Mesodermal cell (in vitro differentiated cells): ENCODE data around the gene SCGB3A1.

Source experiments
- H3K27ac ChIP-seq: 2 replicates; pipeline ENCODE4 v1.7.0; 2013; ENCODE audit warnings: mild to moderate bottlenecking, low read depth, low read length, moderate library complexity; ENCODE audit not compliant: severe bottlenecking
- H3K36me3 ChIP-seq: 2 replicates; pipeline ENCODE4 v1.7.1; 2013; ENCODE audit warnings: mild to moderate bottlenecking, low read length, moderate library complexity; ENCODE audit not compliant: control insufficient read depth, insufficient read depth
- H3K4me1 ChIP-seq: one replicate; pipeline ENCODE4 v1.7.1; 2013; ENCODE audit warnings: mild to moderate bottlenecking, low read length; ENCODE audit not compliant: insufficient read depth, control insufficient read depth, poor library complexity, severe bottlenecking
- H3K4me3 ChIP-seq: 2 replicates; pipeline ENCODE4 v1.7.0; 2013; ENCODE audit warnings: low read length, control low read depth, mild to moderate bottlenecking; ENCODE audit not compliant: insufficient read depth, poor library complexity, severe bottlenecking; ENCODE audit errors: extremely low read depth
- H3K9me3 ChIP-seq: 2 replicates; pipeline ENCODE4 v1.7.1; 2013; ENCODE audit warnings: mild to moderate bottlenecking, low read length, moderate library complexity; ENCODE audit not compliant: control insufficient read depth
- WGBS, 2 experiments: methylation state at CpG; one replicate each; pipeline ENCODE4 v1.1.5; 2013; ENCODE audit warnings: missing lambda C conversion rate in 2 of 2; ENCODE audit not compliant: insufficient coverage in 2 of 2; 5-methylcytosine and 5-hydroxymethylcytosine counted together

SCGB3A1 gene

DNA sequence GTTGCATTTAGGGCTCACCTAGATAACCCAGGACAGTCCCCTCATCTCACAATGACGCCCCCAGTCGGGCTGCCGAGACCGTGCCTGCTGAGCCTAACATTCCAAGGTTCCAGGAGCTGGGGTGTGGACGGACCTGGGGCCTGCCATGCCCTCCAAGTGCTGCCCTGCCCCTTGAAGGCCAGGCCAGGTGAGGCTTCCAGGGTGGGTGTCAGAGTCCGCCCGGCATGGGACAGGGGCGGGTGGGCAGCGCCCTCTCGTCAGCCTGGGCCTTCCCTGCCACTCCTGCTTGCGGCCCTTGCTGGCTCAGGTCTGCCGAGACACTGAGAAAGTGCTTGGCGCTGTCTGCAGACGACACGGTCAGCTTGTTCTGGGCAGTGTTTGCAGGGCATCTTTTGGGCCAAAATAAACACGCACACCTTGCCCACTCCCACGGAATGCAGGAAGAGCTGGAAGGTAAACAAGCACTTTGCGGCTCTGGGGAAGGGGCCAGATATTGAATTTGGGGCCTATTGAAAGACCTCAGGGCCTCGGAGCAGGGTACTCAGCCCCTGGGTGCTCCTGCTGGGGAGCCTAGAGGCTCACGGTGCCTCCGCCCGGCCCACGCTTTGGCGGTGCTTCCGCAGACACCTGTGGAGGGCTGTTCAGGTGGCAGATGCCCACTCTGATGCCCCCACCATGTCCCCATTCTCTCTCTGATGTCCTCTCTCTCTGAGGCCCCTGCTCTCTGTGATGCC, 4.2 kb upstream of the SCGB3A1 start:
- 89 to 91% methylated on average over 23 to 25 of the region's 25 CpGs for WGBS, 2 experiments
- no peak overlapping the region for H3K27ac ChIP-seq
- H3K9me3 ChIP-seq: no peaks in the 10 kb centered on the region
- no peaks in the 10 kb centered on the region for H3K4me1 ChIP-seq
- H3K4me3 ChIP-seq: no peak overlapping the region
- no peaks in the 10 kb centered on the region for H3K36me3 ChIP-seq

GRCh38 chr5:180595046-180595379, 3.7 kb upstream of the SCGB3A1 start:
- Histone ChIP-seq H3K4me3 (no peak overlapping the region), H3K36me3 (no peaks in the 10 kb centered on the region), H3K27ac (no peak overlapping the region), H3K4me1 (no peaks in the 10 kb centered on the region), H3K9me3 (no peaks in the 10 kb centered on the region)
- 69 to 100% methylated on average over 1 to 2 of the region's 2 CpGs for WGBS, 2 experiments

DNA sequence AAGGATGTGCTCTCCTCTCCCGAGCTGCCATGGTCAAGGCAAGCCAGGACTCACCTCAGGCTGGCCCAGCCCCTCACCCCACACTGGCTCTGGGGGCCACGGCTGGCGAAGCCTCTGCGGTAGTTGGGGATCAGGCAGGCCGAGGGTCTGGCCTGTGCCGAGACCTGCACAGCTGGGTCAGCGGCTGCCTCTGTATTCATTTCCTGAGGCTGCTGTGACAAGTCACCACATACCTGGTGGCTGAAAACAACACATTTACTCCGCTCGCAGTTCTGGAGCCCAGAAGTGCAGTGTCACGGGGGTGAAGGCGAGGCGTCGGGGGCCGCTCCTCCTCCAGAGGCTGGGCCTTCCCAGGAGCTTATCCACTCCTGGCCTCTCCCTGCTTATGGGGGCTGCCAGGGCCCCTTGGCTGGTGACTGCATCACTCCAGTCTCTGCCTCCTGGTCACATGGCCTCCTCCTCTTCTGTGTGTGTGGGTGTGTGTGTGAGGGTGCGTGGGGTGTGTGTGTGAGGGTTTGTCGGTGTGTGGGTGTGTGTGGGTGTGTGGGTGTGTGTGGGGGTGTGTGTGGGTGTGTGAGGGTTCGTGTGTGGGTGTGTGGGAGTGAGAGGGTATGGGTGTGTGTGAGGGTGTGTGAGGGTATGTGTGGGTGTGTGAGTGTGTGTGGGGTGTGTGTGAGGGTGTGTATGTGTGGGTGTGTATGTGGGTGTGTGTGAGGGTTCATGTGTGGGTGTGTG, 3.2 kb upstream of the SCGB3A1 start:
- no peak overlapping the region for H3K27ac ChIP-seq
- H3K4me1 ChIP-seq: no peaks in the 10 kb centered on the region
- no peak overlapping the region for H3K4me3 ChIP-seq
- H3K9me3 ChIP-seq: no peaks in the 10 kb centered on the region
- WGBS, 2 experiments: 88 to 94% methylated on average over 11 to 13 of the region's 17 CpGs
- H3K36me3 ChIP-seq: no peaks in the 10 kb centered on the region

DNA sequence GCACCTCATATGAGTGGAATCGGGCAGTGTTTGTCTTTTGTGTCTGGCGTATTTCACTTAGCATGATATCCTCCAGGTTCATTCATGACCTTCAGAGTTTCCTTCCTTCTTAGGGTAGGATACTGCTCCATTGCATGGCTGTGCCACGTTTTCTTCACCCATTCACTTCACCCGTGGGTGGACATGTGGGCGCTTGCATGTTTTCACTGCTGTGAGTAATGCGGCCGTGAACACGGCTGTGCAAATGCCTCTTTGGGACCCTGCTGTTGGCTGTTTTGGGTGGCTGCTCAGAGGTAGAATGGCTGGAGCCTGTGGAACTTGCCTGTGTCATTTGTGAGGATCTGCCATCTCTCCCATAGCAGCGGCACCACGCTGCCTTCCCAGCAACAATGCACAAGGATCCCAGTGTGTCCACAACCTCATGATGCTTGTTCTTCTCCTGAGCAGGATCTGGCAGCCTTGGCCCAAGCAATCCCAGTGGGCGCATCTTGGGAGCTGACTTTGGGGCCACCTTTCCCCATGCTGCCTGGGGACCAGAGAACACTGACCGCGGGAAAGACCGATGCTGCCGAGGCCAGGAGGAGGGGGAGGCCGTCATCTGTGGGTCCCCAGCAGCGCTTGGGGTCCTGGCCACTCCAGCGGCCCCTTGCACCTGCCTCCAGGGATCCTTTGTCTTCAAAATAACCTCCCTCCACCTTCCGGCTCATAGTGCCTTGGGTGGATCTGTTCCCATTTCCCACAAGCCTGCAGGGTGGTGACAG, 2.3 kb upstream of the SCGB3A1 start:
- H3K4me1 ChIP-seq: no peaks in the 10 kb centered on the region
- H3K9me3 ChIP-seq: no peaks in the 10 kb centered on the region
- 91% methylated on average over 14 to 16 of the region's 19 CpGs for WGBS, 2 experiments
- no peaks in the 10 kb centered on the region for H3K36me3 ChIP-seq
- H3K4me3 ChIP-seq: no peak overlapping the region
- H3K27ac ChIP-seq: no peak overlapping the region

DNA sequence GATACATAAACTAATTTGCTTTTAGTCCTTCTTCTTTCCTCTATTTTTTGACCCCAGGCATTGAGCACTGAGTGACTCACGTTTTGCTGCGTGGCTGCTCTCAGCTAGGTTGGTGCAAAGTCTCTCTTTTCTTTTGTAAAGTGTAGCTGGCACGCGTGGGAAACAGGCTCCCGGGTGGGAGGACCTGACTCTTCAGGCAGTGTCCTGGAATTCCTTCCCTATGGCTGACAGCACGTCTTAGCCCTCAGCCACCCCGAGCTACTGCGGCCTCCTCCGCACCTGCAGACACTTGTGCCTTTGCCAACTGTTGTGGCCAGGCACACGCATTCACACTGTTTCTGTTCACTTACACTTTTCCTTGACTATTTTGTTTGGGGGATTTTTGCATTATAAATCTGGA, 877 bp upstream of the SCGB3A1 start:
- WGBS, 2 experiments: 67 to 80% methylated on average over 4 to 7 of the region's 10 CpGs
- Histone ChIP-seq H3K27ac (no peak overlapping the region), H3K9me3 (no peaks in the 10 kb centered on the region), H3K36me3 (no peaks in the 10 kb centered on the region), H3K4me1 (no peaks in the 10 kb centered on the region), H3K4me3 (no peak overlapping the region)

GRCh38 chr5:180590543-180591310, 572 bp downstream of the SCGB3A1 start:
- H3K9me3 ChIP-seq: no peaks in the 10 kb centered on the region
- WGBS, 2 experiments: 6% methylated on average over 38 to 56 of the region's 63 CpGs
- H3K4me1 ChIP-seq: no peaks in the 10 kb centered on the region
- peak overlapping the region; percentile 28 for H3K4me3 ChIP-seq
- no peak overlapping the region for H3K27ac ChIP-seq
- H3K36me3 ChIP-seq: no peaks in the 10 kb centered on the region

GRCh38 chr5:180589771-180590542, 1.3 kb downstream of the SCGB3A1 start:
- H3K4me3 ChIP-seq: peak overlapping the region; percentile 28
- H3K36me3 ChIP-seq: no peaks in the 10 kb centered on the region
- WGBS, 2 experiments: 15 to 16% methylated on average over 42 to 43 of the region's 44 CpGs

DNA sequence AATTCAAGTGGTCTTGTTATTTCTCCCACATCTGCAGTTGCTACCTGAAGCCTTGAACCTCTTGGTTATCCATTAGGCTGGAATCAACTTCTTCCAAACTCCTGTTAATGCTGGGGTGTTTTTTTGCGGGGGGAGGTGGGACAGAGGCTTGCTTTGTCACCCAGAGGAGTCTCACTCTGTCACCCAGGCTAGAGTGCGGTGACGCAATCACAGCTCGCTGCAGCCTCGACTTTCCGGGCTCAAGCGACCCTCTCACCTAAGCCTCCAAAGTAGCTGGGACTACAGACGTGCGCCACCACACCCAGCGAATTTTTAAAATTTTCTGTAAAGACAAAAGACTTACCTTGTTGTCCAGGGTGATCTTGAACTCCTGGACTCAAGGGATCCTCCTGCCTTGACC, 4.4 kb downstream of the SCGB3A1 start:
- Histone ChIP-seq H3K4me1 (no peaks in the 10 kb centered on the region), H3K27ac (no peak overlapping the region), H3K36me3 (peaks cover 3% of the 10 kb centered on the region), H3K9me3 (no peaks in the 10 kb centered on the region), H3K4me3 (no peak overlapping the region)
- 93 to 95% methylated on average over 7 to 9 of the region's 10 CpGs for WGBS, 2 experiments

More at GRCh38 chr5:180589771-180590542, 1.3 kb downstream of the SCGB3A1 start:
- Histone ChIP-seq H3K4me1 (no peaks in the 10 kb centered on the region), H3K27ac (no peak overlapping the region), H3K9me3 (no peaks in the 10 kb centered on the region)

DNA sequence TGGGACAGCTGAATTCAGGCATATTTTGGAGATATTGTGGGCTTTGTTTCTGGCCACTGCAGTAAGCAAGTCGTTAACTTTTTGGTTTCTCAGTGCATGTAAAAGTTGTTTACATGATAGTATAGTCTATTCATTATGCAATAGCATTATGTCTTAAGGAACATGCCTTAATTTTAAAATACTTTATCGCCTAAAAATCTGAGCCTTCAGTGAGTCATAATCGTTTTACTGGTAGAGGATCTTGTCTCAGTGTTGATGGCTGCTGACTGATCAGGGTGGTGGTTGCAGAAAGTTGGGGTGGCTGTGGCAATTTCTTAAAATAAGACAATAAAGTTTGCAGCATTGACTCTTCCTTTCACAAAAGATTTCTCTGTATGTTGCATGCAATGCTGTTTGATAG, 5.1 kb downstream of the SCGB3A1 start:
- Histone ChIP-seq H3K4me1 (no peaks in the 10 kb centered on the region), H3K36me3 (peaks cover 3% of the 10 kb centered on the region), H3K4me3 (no peak overlapping the region), H3K27ac (no peak overlapping the region), H3K9me3 (no peaks in the 10 kb centered on the region)
- 80 to 100% methylated on average over 1 of the region's 3 CpGs for WGBS, 2 experiments

- peaks cover 3% of the 10 kb centered on the region for H3K36me3 ChIP-seq
- H3K27ac ChIP-seq: no peak overlapping the region
- H3K4me3 ChIP-seq: no peak overlapping the region
- no CpG with 5 or more reads among the region's 2 CpGs for WGBS, 2 experiments
- H3K4me1 ChIP-seq: no peaks in the 10 kb centered on the region
- no peaks in the 10 kb centered on the region for H3K9me3 ChIP-seq
These were observed 7.6 kb downstream of the SCGB3A1 start for GRCh38 chr5:180583738-180584137.
